Liver (tissue), 9 donors: Measurements from ENCODE around the gene BCKDHB. TPM values are rescaled to one million over a fixed set of nuclear protein-coding genes. Genes with fewer than 3 reads are reported as not detected.

ENCODE experiments used
- DNase-seq: peaks from one replicate; pipeline ENCODE4 v3.0.0-alpha.2; 2017; ENCODE audit warnings: low spot score
- H3K27ac ChIP-seq, 2 donors: one replicate each; pipeline ENCODE4 v1.7.0; 2013; ENCODE audit warnings: inconsistent platforms in 2 of 2, low read length in 2 of 2, control low read depth in 1 of 2, low read depth in 1 of 2, mild to moderate bottlenecking in 1 of 2
- H3K27me3 ChIP-seq, 4 donors: one replicate each; pipeline versions ENCODE4 v1.6.1 to v1.7.0; 2013; ENCODE audit warnings: low read length in 3 of 4, inconsistent platforms in 1 of 4, mild to moderate bottlenecking in 1 of 4, moderate library complexity in 1 of 4; ENCODE audit not compliant: control insufficient read depth in 4 of 4, insufficient read depth in 4 of 4
- H3K36me3 ChIP-seq, 4 donors: one replicate each; pipeline versions ENCODE4 v1.6.1 to v1.7.0; 2013; ENCODE audit warnings: low read length in 3 of 4, mild to moderate bottlenecking in 3 of 4, low read depth in 1 of 4, moderate library complexity in 1 of 4; ENCODE audit not compliant: control insufficient read depth in 4 of 4, insufficient read depth in 3 of 4
- H3K4me1 ChIP-seq, 4 donors: one replicate each; pipeline versions ENCODE4 v1.6.1 to v1.7.0; 2013; ENCODE audit warnings: low read length in 3 of 4, mild to moderate bottlenecking in 3 of 4, moderate library complexity in 1 of 4; ENCODE audit not compliant: control insufficient read depth in 4 of 4, insufficient read depth in 4 of 4
- H3K4me3 ChIP-seq, 3 donors: one replicate each; pipeline versions ENCODE4 v1.6.1 to v1.7.0; 2013; ENCODE audit warnings: low read length in 3 of 3, control low read depth in 1 of 3, low read depth in 1 of 3, mild to moderate bottlenecking in 1 of 3
- H3K9ac ChIP-seq, 2 donors: one replicate each; pipeline ENCODE4 v1.7.0; 2013; ENCODE audit warnings: low read length in 2 of 2, mild to moderate bottlenecking in 2 of 2, moderate library complexity in 2 of 2, control low read depth in 1 of 2, low read depth in 1 of 2
- H3K9me3 ChIP-seq, 4 donors: one replicate each; pipeline versions ENCODE4 v1.6.1 to v1.7.0; 2013; ENCODE audit warnings: low read length in 3 of 4; ENCODE audit not compliant: control insufficient read depth in 4 of 4
- EGR1 ChIP-seq, 2 donors: IDR thresholded peaks; 2 replicates each; pipeline ENCODE4 v1.6.1; 2016 to 2018; ENCODE audit warnings: antibody characterized with exemption in 2 of 2, low read depth in 2 of 2
- FOXA2 ChIP-seq: IDR thresholded peaks from 2 replicates; pipeline ENCODE4 v1.6.1; 2016; ENCODE audit warnings: antibody characterized with exemption
- HNF4G ChIP-seq: IDR thresholded peaks from 2 replicates; pipeline ENCODE4 v1.6.1; 2016; ENCODE audit warnings: antibody characterized with exemption
- JUND ChIP-seq, 2 donors: IDR thresholded peaks; 2 replicates each; pipeline ENCODE4 v1.6.1; 2016; ENCODE audit warnings: antibody characterized with exemption in 2 of 2
- NR2F2 ChIP-seq: IDR thresholded peaks from 2 replicates; pipeline ENCODE4 v1.6.1; 2016; ENCODE audit warnings: antibody characterized with exemption
- RXRA ChIP-seq, 2 donors: IDR thresholded peaks; 2 replicates each; pipeline ENCODE4 v1.6.1; 2017 to 2018; ENCODE audit warnings: antibody characterized with exemption in 2 of 2, mild to moderate bottlenecking in 1 of 2
- SP1 ChIP-seq: IDR thresholded peaks from 2 replicates; pipeline ENCODE4 v1.6.1; 2018; ENCODE audit warnings: antibody characterized with exemption, mild to moderate bottlenecking
- TAF1 ChIP-seq: conservative IDR thresholded peaks from 2 replicates; pipeline ENCODE4 v1.6.1; 2016; ENCODE audit warnings: antibody characterized with exemption, mild to moderate bottlenecking
- YY1 ChIP-seq: IDR thresholded peaks from 2 replicates; pipeline ENCODE4 v1.6.1; 2016; ENCODE audit warnings: antibody characterized with exemption, mild to moderate bottlenecking
- WGBS: extraction: QIAGEN DNeasy Blood & Tissue Kit; methylation state at CpG from one replicate; pipeline ENCODE4 v1.1.7; 2013; 5-methylcytosine and 5-hydroxymethylcytosine counted together
- polyA plus RNA-seq, 2 donors: library from polyadenylated mRNA; stranded (reverse) in 1 of 2; unstranded in 1 of 2; fragments of 200-250 nt in 1 of 2; fragments of >200 nt in 1 of 2; fragmentation: Nextera tagmentation in 1 of 2; extraction: Ambion mirVana in 1 of 2; gene quantifications; one replicate each; pipeline versions ENCODE4 v1.2.1 to v1.2.3, GENCODE V29; 2013 to 2015
- total RNA-seq, 2 donors: library from RNA; depleted of rRNA; stranded (reverse); fragments of >200 nt; gene quantifications; one replicate each; pipeline ENCODE4 v1.2.3, GENCODE V29; 2014
- TF ChIP-seq, protein P1 (sequence below): IDR thresholded peaks from 2 replicates; pipeline ENCODE4 v1.6.1; 2016; ENCODE audit warnings: antibody characterized with exemption
- TF ChIP-seq, protein P2 (sequence below): IDR thresholded peaks from 2 replicates; pipeline ENCODE4 v1.6.1; 2016; ENCODE audit warnings: antibody characterized with exemption
- TF ChIP-seq, protein P3 (sequence below): IDR thresholded peaks from 2 replicates; pipeline ENCODE4 v1.6.1; 2016; ENCODE audit warnings: antibody characterized with exemption, mild to moderate bottlenecking
- TF ChIP-seq, protein P4 (sequence below): IDR thresholded peaks from 2 replicates; pipeline ENCODE4 v1.6.1; 2016; ENCODE audit warnings: antibody characterized with exemption
- TF ChIP-seq, protein P5 (sequence below): fragments of 150-350 bp; IDR thresholded peaks from 2 replicates; pipeline ENCODE4 v1.5.1; 2017; ENCODE audit warnings: improper control_type of control experiment, low read depth, low read length; ENCODE audit not compliant: missing input control
- donor health status: healthy.
- donor health status: healthy.
- donor health status: healthy.
- donor health status: healthy.
- donor health status: healthy.

Gene BCKDHB
- total and polyA plus RNA-seq, 4 donors: 13.0 to 74.8 (median 31.6) TPM

DNA sequence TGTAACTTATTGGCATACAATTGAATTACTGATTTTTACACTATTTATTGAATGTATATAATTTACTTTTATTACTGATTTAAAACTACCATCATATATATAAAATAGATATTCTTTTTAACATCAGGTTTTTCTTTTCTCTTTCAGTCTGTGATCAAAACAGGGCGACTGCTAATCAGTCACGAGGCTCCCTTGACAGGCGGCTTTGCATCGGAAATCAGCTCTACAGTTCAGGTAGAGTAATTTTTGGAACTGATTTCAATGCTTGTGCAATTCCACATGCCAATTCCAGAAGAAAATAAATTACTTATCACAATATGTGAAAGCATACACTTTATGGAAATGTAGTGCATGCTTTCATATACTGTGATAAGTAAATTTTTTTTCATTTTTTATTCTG lies 166.5 kb downstream of the BCKDHB start:
- Histone ChIP-seq H3K27me3 (no peaks in the 10 kb centered on the region), H3K36me3 (no peaks in the 10 kb centered on the region), H3K4me3 (no peak overlapping the region), H3K4me1 (no peaks in the 10 kb centered on the region), H3K9me3 (no peaks in the 10 kb centered on the region), H3K27ac (no peak overlapping the region), H3K9ac (no peak overlapping the region)
- TF ChIP-seq SP1: no peak
- TF ChIP-seq, protein P1, sequence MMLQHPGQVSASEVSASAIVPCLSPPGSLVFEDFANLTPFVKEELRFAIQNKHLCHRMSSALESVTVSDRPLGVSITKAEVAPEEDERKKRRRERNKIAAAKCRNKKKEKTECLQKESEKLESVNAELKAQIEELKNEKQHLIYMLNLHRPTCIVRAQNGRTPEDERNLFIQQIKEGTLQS: no peak
- no peak for TF ChIP-seq YY1
- no peak for TF ChIP-seq FOXA2
- TF ChIP-seq EGR1 (IDR thresholded peaks at IDR 0.05; ENCODE audit: low read depth in 2 of 2): no peak
- WGBS: 98% methylated on average over 4 of the region's 4 CpGs
- no peak for DNase-seq

DNA sequence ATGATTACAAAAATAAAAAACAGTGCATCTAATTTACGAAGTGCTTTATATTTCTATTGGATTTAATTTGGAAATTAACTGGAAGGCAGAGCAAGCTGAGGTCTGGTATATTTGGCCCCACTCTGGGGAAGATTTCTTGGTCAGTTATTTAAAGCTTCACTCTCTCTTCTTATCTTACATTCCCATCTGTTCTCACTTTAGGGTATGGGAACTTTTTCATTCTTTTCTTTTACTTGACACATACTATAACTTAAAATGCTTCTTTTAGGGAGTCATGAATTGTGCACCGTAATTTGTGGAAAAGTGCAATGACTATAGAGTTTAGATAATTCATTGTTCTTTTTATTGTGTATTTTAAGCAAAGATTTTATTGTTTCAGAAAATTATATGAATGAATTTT lies 170.4 kb downstream of the BCKDHB start:
- no peaks in the 10 kb centered on the region for H3K4me1 ChIP-seq
- no peak overlapping the region for H3K9ac ChIP-seq
- H3K27me3 ChIP-seq: no peaks in the 10 kb centered on the region
- DNase-seq: no peak
- H3K27ac ChIP-seq: no peak overlapping the region
- no peak for TF ChIP-seq JUND (IDR thresholded peaks at IDR 0.05)
- TF ChIP-seq, protein P2, sequence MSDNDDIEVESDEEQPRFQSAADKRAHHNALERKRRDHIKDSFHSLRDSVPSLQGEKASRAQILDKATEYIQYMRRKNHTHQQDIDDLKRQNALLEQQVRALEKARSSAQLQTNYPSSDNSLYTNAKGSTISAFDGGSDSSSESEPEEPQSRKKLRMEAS: no peak
- TF ChIP-seq NR2F2: no peak
- TF ChIP-seq SP1: no peak
- TF ChIP-seq TAF1: no peak
- no peak for TF ChIP-seq HNF4G
- TF ChIP-seq RXRA (IDR thresholded peaks at IDR 0.05): no peak
- TF ChIP-seq, protein P3, sequence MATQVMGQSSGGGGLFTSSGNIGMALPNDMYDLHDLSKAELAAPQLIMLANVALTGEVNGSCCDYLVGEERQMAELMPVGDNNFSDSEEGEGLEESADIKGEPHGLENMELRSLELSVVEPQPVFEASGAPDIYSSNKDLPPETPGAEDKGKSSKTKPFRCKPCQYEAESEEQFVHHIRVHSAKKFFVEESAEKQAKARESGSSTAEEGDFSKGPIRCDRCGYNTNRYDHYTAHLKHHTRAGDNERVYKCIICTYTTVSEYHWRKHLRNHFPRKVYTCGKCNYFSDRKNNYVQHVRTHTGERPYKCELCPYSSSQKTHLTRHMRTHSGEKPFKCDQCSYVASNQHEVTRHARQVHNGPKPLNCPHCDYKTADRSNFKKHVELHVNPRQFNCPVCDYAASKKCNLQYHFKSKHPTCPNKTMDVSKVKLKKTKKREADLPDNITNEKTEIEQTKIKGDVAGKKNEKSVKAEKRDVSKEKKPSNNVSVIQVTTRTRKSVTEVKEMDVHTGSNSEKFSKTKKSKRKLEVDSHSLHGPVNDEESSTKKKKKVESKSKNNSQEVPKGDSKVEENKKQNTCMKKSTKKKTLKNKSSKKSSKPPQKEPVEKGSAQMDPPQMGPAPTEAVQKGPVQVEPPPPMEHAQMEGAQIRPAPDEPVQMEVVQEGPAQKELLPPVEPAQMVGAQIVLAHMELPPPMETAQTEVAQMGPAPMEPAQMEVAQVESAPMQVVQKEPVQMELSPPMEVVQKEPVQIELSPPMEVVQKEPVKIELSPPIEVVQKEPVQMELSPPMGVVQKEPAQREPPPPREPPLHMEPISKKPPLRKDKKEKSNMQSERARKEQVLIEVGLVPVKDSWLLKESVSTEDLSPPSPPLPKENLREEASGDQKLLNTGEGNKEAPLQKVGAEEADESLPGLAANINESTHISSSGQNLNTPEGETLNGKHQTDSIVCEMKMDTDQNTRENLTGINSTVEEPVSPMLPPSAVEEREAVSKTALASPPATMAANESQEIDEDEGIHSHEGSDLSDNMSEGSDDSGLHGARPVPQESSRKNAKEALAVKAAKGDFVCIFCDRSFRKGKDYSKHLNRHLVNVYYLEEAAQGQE: no peak
- TF ChIP-seq, protein P1: no peak
- no peak for TF ChIP-seq EGR1 (IDR thresholded peaks at IDR 0.05; ENCODE audit: low read depth in 2 of 2)
- TF ChIP-seq, protein P4, sequence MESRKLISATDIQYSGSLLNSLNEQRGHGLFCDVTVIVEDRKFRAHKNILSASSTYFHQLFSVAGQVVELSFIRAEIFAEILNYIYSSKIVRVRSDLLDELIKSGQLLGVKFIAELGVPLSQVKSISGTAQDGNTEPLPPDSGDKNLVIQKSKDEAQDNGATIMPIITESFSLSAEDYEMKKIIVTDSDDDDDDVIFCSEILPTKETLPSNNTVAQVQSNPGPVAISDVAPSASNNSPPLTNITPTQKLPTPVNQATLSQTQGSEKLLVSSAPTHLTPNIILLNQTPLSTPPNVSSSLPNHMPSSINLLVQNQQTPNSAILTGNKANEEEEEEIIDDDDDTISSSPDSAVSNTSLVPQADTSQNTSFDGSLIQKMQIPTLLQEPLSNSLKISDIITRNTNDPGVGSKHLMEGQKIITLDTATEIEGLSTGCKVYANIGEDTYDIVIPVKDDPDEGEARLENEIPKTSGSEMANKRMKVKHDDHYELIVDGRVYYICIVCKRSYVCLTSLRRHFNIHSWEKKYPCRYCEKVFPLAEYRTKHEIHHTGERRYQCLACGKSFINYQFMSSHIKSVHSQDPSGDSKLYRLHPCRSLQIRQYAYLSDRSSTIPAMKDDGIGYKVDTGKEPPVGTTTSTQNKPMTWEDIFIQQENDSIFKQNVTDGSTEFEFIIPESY: no peak
- TF ChIP-seq, protein P5, sequence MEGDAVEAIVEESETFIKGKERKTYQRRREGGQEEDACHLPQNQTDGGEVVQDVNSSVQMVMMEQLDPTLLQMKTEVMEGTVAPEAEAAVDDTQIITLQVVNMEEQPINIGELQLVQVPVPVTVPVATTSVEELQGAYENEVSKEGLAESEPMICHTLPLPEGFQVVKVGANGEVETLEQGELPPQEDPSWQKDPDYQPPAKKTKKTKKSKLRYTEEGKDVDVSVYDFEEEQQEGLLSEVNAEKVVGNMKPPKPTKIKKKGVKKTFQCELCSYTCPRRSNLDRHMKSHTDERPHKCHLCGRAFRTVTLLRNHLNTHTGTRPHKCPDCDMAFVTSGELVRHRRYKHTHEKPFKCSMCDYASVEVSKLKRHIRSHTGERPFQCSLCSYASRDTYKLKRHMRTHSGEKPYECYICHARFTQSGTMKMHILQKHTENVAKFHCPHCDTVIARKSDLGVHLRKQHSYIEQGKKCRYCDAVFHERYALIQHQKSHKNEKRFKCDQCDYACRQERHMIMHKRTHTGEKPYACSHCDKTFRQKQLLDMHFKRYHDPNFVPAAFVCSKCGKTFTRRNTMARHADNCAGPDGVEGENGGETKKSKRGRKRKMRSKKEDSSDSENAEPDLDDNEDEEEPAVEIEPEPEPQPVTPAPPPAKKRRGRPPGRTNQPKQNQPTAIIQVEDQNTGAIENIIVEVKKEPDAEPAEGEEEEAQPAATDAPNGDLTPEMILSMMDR: no peak
- TF ChIP-seq FOXA2: no peak
- H3K9me3 ChIP-seq: no peaks in the 10 kb centered on the region
- no peaks in the 10 kb centered on the region for H3K36me3 ChIP-seq
- no peak overlapping the region for H3K4me3 ChIP-seq
- WGBS: 98% methylated on average over 2 of the region's 2 CpGs
